ENCODE results near the gene DENND6B. TPM values are rescaled to one million over a fixed set of nuclear protein-coding genes. Genes with fewer than 3 reads are reported as not detected.

The DENND6B gene
- total RNA-seq, 1 experiment from 2014 or later, result 14.3 TPM

GRCh38 chr22:50305923-50306566, 20.8 kb downstream of the DENND6B start:
- TSS peak; percentile 68 for BruUV-seq (replicated peaks)
- ChIA-PET POLR2A (ENCODE audit: unreplicated experiment) (interaction anchor here (0.7 kb wide), 1 partner anchor 13 kb away, joined by 13 read pairs; no protein-coding TSS in a partner anchor), CTCF (interaction anchor here (0.6 to 1.7 kb wide), 4 partner anchors 11 to 220 kb away, joined by 4 to 6 read pairs (median 6); partner anchors contain the start of gene SCO2)
- DNase-seq, result peak; percentile 93 to 97
- H3K27ac ChIP-seq, result peak overlapping the region; percentile 92
- peak overlapping the region; percentile 88 for H3K4me3 ChIP-seq
- intact Hi-C loops (cut with micrococcal nuclease; ENCODE audit: unreplicated experiment), result loop anchor here (5.0 kb wide), 1 partner anchor 34 kb away; the partner anchor contains the start of gene MAPK11
- peaks cover 50% of the 10 kb centered on the region for H3F3A ChIP-seq (ENCODE audit: insufficient read depth, low read depth)
- H2AFZ ChIP-seq, result no peak overlapping the region
- H3K4me2 ChIP-seq, result peak overlapping the region; percentile 98
- peaks cover 60% of the 10 kb centered on the region for H3K79me2 ChIP-seq (ENCODE audit: low read depth)
- peaks cover 38% of the 10 kb centered on the region for H4K20me1 ChIP-seq (ENCODE audit: insufficient read depth)
- no peaks in the 10 kb centered on the region for H3K9me3 ChIP-seq (ENCODE audit: insufficient read depth, low read depth)
- no peaks in the 10 kb centered on the region for H3K27me3 ChIP-seq (ENCODE audit: insufficient read depth, low read depth)
- peaks cover 52% of the 10 kb centered on the region for H3K4me1 ChIP-seq (replicated peaks; ENCODE audit: insufficient read depth)
- TF ChIP-seq EZH2 (IDR thresholded peaks at IDR 0.05; ENCODE audit: low read depth), result no peak
- no peak for TF ChIP-seq CTCF (conservative IDR thresholded peaks at IDR 0.05)
- peaks cover 10% of the 10 kb centered on the region; the same call in 1 of the 2 replicates for H3K36me3 ChIP-seq (ENCODE audit: low read depth)
- no peaks in the 10 kb centered on the region for H3K9me2 ChIP-seq (ENCODE audit: insufficient read depth)

- ChIA-PET POLR2A (ENCODE audit: unreplicated experiment) (interaction anchor here (0.6 to 0.7 kb wide), 2 partner anchors 12 to 451 kb away, joined by 5 to 13 read pairs; no protein-coding TSS in a partner anchor), CTCF (interaction anchor here (0.9 to 1.7 kb wide), 3 partner anchors 11 to 220 kb away, joined by 5 to 6 read pairs (median 6); partner anchors contain the start of gene SCO2)
- intact Hi-C loops (cut with micrococcal nuclease; ENCODE audit: unreplicated experiment), result loop anchor here (5.0 kb wide), 1 partner anchor 33 kb away; the partner anchor contains the start of gene MAPK11
- Histone ChIP-seq H4K20me1 (ENCODE audit: insufficient read depth) (peaks cover 44% of the 10 kb centered on the region), H3K4me2 (peak overlapping the region; percentile 98), H3K9me2 (ENCODE audit: insufficient read depth) (no peaks in the 10 kb centered on the region), H3K4me3 (peak overlapping the region; percentile 88), H3K4me1 (replicated peaks; ENCODE audit: insufficient read depth) (peaks cover 57% of the 10 kb centered on the region), H2AFZ (no peak overlapping the region), H3K9me3 (ENCODE audit: insufficient read depth, low read depth) (no peaks in the 10 kb centered on the region), H3K36me3 (ENCODE audit: low read depth) (peaks cover 10% of the 10 kb centered on the region; the same call in 1 of the 2 replicates), H3F3A (ENCODE audit: insufficient read depth, low read depth) (peaks cover 49% of the 10 kb centered on the region), H3K27ac (peak overlapping the region; percentile 92), H3K27me3 (ENCODE audit: insufficient read depth, low read depth) (no peaks in the 10 kb centered on the region), H3K79me2 (ENCODE audit: low read depth) (peaks cover 66% of the 10 kb centered on the region)
- TSS peak; percentile 25 for BruUV-seq (replicated peaks)
- TF ChIP-seq EZH2 (IDR thresholded peaks at IDR 0.05; ENCODE audit: low read depth) (no peak), CTCF (conservative IDR thresholded peaks at IDR 0.05) (no peak)
- no peak for DNase-seq
These were observed 21.4 kb downstream of the DENND6B start for GRCh38 chr22:50305393-50305922.

- Histone ChIP-seq H3K79me2 (ENCODE audit: low read depth) (peaks cover 71% of the 10 kb centered on the region), H3F3A (ENCODE audit: insufficient read depth, low read depth) (peaks cover 44% of the 10 kb centered on the region), H3K27me3 (ENCODE audit: insufficient read depth, low read depth) (no peaks in the 10 kb centered on the region), H3K4me3 (peak overlapping the region; percentile 88), H3K9me2 (ENCODE audit: insufficient read depth) (no peaks in the 10 kb centered on the region), H3K36me3 (ENCODE audit: low read depth) (peaks cover 10% of the 10 kb centered on the region; the same call in 1 of the 2 replicates), H3K4me2 (peak overlapping the region; percentile 98), H3K27ac (peak overlapping the region; percentile 92), H2AFZ (no peak overlapping the region), H4K20me1 (ENCODE audit: insufficient read depth) (peaks cover 48% of the 10 kb centered on the region), H3K4me1 (replicated peaks; ENCODE audit: insufficient read depth) (peaks cover 57% of the 10 kb centered on the region), H3K9me3 (ENCODE audit: insufficient read depth, low read depth) (no peaks in the 10 kb centered on the region)
- no peak for TF ChIP-seq EZH2 (IDR thresholded peaks at IDR 0.05; ENCODE audit: low read depth)
- TF ChIP-seq CTCF (conservative IDR thresholded peaks at IDR 0.05), result no peak
- CTCF ChIA-PET, result interaction anchor here (0.9 to 1.7 kb wide), 3 partner anchors 10 to 221 kb away, joined by 3 to 6 read pairs (median 5); partner anchors contain the start of gene SCO2
- peak; percentile 66 to 75 for DNase-seq
- POLR2A ChIA-PET (ENCODE audit: unreplicated experiment), result interaction anchor here (0.6 to 1.8 kb wide), 3 partner anchors 11 to 450 kb away, joined by 3 to 12 read pairs (median 5); partner anchors contain the start of gene MAPK11
- BruUV-seq (replicated peaks), result no TSS peak
- intact Hi-C loops (cut with micrococcal nuclease; ENCODE audit: unreplicated experiment), result loop anchor here (1.0 to 5.0 kb wide), 4 partner anchors 11 to 38 kb away; partner anchors contain the start of gene MAPK11
These were observed 22.1 kb downstream of the DENND6B start for GRCh38 chr22:50304528-50305392.
